SU-DHL-6 (cell line): Measurements from ENCODE around the gene WWOX.

Experiments
- CTCF ChIP-seq: fragments of 200-600 bp; sonication (generic); IDR thresholded peaks from one replicate; pipeline ENCODE4 v1.5.1; 2017; ENCODE audit warnings: antibody characterized with exemption, mild to moderate bottlenecking, low read length, moderate library complexity; ENCODE audit not compliant: insufficient read depth, poor library complexity, severe bottlenecking
- EZH2phosphoT487 ChIP-seq: fragments of 200-600 bp; sonication (generic), shearing (Covaris generic); conservative IDR thresholded peaks from 2 replicates; pipeline ENCODE4 v1.6.1; 2018; ENCODE audit warnings: mild to moderate bottlenecking, antibody characterized with exemption, low read length, moderate library complexity, mixed read lengths

- TF ChIP-seq CTCF (no peak), EZH2phosphoT487 (no peak)
Observed at GRCh38 chr16:79183571-79183970, 1084.1 kb downstream of the WWOX start.
